A549 (cell line): ENCODE results near the gene CBLC. TPM values are rescaled to one million over a fixed set of nuclear protein-coding genes. Genes with fewer than 3 reads are reported as not detected.

Source experiments
- ATAC-seq, 2 experiments: fragments of 200-7000 bp in 1 of 2; fragments of >200 bp in 1 of 2; cut with Nextera tagmentation in 1 of 2; cut with Tn5 transposase in 1 of 2; 3 replicates each; pipeline versions ENCODE4 v1.8.0 to v1.9.1; 2018 to 2020; ENCODE audit warnings: mild to moderate bottlenecking in 1 of 2, moderate library complexity in 1 of 2
- CTCF ChIA-PET: fragments of 300-600 bp; sonication (Branson Sonifier 250); formaldehyde crosslinking; extraction: SDS; loops from one replicate; lab custom pipeline; 2021; ENCODE audit warnings: antibody characterized with exemption, inconsistent platforms; lab: Yijun Ruan, JAX
- POLR2A ChIA-PET: fragments of 350-600 bp; formaldehyde crosslinking; extraction: SDS; loops from one replicate; lab custom pipeline; 2021; ENCODE audit warnings: antibody characterized with exemption, inconsistent platforms; lab: Yijun Ruan, JAX
- DNase-seq, 2 experiments: peaks; one replicate each; pipeline versions ENCODE4 v3.0.0 to v3.0.0-alpha.2; 2011 to 2016; ENCODE audit warnings: low read depth in 1 of 2, low spot score in 1 of 2
- FAIRE-seq: peaks from 2 replicates; lab custom pipeline; 2011; peaks lifted over from hg19 to GRCh38; lab: Jason Lieb, UNC
- H3K27ac ChIP-seq, 2 experiments: fragments of >200 bp; sonication (Bioruptor Twin); formaldehyde crosslinking; 3 replicates each; pipeline ENCODE4 v1.5.1; 2016 to 2017
- H3K4me1 ChIP-seq: fragments of >200 bp; sonication (Bioruptor Twin); formaldehyde crosslinking; 3 replicates; pipeline ENCODE4 v1.6.1; 2016
- H3K4me2 ChIP-seq: fragments of >200 bp; sonication (Bioruptor Twin); formaldehyde crosslinking; 3 replicates; pipeline ENCODE4 v1.6.1; 2016
- H3K4me3 ChIP-seq: fragments of >200 bp; sonication (Bioruptor Twin); formaldehyde crosslinking; 3 replicates; pipeline ENCODE4 v1.5.1; 2016
- H3K9me3 ChIP-seq: fragments of >200 bp; sonication (Bioruptor Twin); formaldehyde crosslinking; 3 replicates; pipeline ENCODE4 v1.6.1; 2016
- BCL3 ChIP-seq: fragments of >200 bp; sonication (Bioruptor Twin); formaldehyde crosslinking; IDR thresholded peaks from 3 replicates; pipeline ENCODE4 v1.6.1; 2016
- CHD2 ChIP-seq: fragments of 150-350 bp; IDR thresholded peaks from 2 replicates; pipeline ENCODE4 v1.6.1; 2014; ENCODE audit warnings: low read length; ENCODE audit not compliant: partially characterized antibody
- E2F6 ChIP-seq: IDR thresholded peaks from 2 replicates; pipeline ENCODE4 v1.6.1; 2012; ENCODE audit warnings: low read depth, borderline replicate concordance
- EHMT2 ChIP-seq: fragments of 200-600 bp; sonication (generic); IDR thresholded peaks from 2 replicates; pipeline ENCODE4 v1.6.1; 2016; ENCODE audit warnings: antibody characterized with exemption, low read depth, mild to moderate bottlenecking, moderate library complexity
- ESRRA ChIP-seq: fragments of 150-350 bp; IDR thresholded peaks from 2 replicates; pipeline ENCODE4 v1.6.1; 2014; ENCODE audit warnings: mild to moderate bottlenecking, low read length, borderline replicate concordance
- FOSL2 ChIP-seq, 2 experiments: fragments of 450-650 bp in 1 of 2; fragments of >200 bp in 1 of 2; sonication (Bioruptor Twin) in 1 of 2; formaldehyde crosslinking; IDR thresholded peaks; 2 replicates each; pipeline versions ENCODE4 v1.5.0 to v1.6.1; 2016 to 2020; ENCODE audit warnings: mild to moderate bottlenecking in 1 of 2, moderate library complexity in 1 of 2
- FOXS1 ChIP-seq: fragments of 250-450 bp; sonication (Bioruptor Pico); IDR thresholded peaks from 2 replicates; pipeline ENCODE4 v1.5.0; 2020; ENCODE audit warnings: mild to moderate bottlenecking, moderate library complexity
- HES2 ChIP-seq: fragments of >200 bp; sonication (Bioruptor Twin); formaldehyde crosslinking; IDR thresholded peaks from 2 replicates; pipeline ENCODE4 v1.6.1; 2016
- HMGXB4 ChIP-seq: fragments of 250-450 bp; sonication (Bioruptor Pico); IDR thresholded peaks from 2 replicates; pipeline ENCODE4 v1.5.0; 2021; ENCODE audit warnings: mild to moderate bottlenecking, moderate library complexity, borderline replicate concordance
- KDM1A ChIP-seq: fragments of 200-600 bp; sonication (generic); IDR thresholded peaks from 2 replicates; pipeline ENCODE4 v1.6.1; 2016; ENCODE audit warnings: low read depth, mild to moderate bottlenecking
- NPAS2 ChIP-seq: fragments of 250-450 bp; sonication (Bioruptor Pico); IDR thresholded peaks from 2 replicates; pipeline ENCODE4 v1.8.0; 2022; ENCODE audit warnings: mild to moderate bottlenecking, moderate library complexity, borderline replicate concordance
- NR3C1 ChIP-seq: fragments of >200 bp; sonication (Bioruptor Twin); formaldehyde crosslinking; IDR thresholded peaks from 3 replicates; pipeline ENCODE4 v1.6.1; 2017
- PHF8 ChIP-seq: fragments of 200-600 bp; sonication (generic); IDR thresholded peaks from 2 replicates; pipeline ENCODE4 v1.6.1; 2016; ENCODE audit warnings: low read depth, mild to moderate bottlenecking, antibody characterized with exemption, moderate library complexity, borderline replicate concordance
- POLR2A ChIP-seq: IDR thresholded peaks from 2 replicates; pipeline ENCODE4 v1.6.1; 2012; ENCODE audit warnings: mild to moderate bottlenecking, low read length
- POLR2AphosphoS2 ChIP-seq: conservative IDR thresholded peaks from 2 replicates; pipeline ENCODE4 v1.6.1; 2012; ENCODE audit warnings: low read length, improper control_type of control experiment, inconsistent platforms
- REST ChIP-seq: fragments of 200-600 bp; sonication (generic); IDR thresholded peaks from 2 replicates; pipeline ENCODE4 v1.6.1; 2016; ENCODE audit warnings: antibody characterized with exemption, mild to moderate bottlenecking, moderate library complexity
- SREBF2 ChIP-seq: fragments of 450-650 bp; IDR thresholded peaks from 2 replicates; pipeline ENCODE4 v1.6.1; 2014; ENCODE audit warnings: mild to moderate bottlenecking, moderate library complexity
- WGBS: methylation state at CpG from one replicate; pipeline ENCODE4 v1.1.6; 2017; ENCODE audit errors: missing lambda C conversion rate; 5-methylcytosine and 5-hydroxymethylcytosine counted together
- polyA plus RNA-seq, 4 experiments: library from polyadenylated mRNA; depleted of rRNA in 3 of 4; stranded (reverse); fragments of >200 nt; fragmentation: RNase III in 1 of 4; extraction: RNeasy Plus Mini Kit Qiagen cat#74134 plus additional on column Dnase treatment in 1 of 4; gene quantifications; 2 replicates in 3 of 4; 3 replicates in 1 of 4; pipeline ENCODE4 v1.2.3, GENCODE V29; 2011 to 2017

The CBLC gene
- polyA plus RNA-seq, 2 of the 4 experiments (the other 2 are of a cell fraction) = not detected

GRCh38 chr19:44813070-44813840 is 35.6 kb downstream of the CBLC start:
- FAIRE-seq = no peak
- Histone ChIP-seq H3K4me3 (no peak overlapping the region), H3K27ac (no peak overlapping the region), H3K4me1 (peaks cover 21% of the 10 kb centered on the region), H3K4me2 (no peak overlapping the region), H3K9me3 (no peaks in the 10 kb centered on the region)
- ATAC-seq = no peak
- CTCF ChIA-PET = interaction anchor here (0.6 to 7.5 kb wide), 9 partner anchors 14 to 237 kb away, joined by 3 to 77 read pairs (median 3); no protein-coding TSS in a partner anchor
- 87% methylated on average over 38 of the region's 38 CpGs for WGBS
- TF ChIP-seq REST (no peak), HES2 (no peak), PHF8 (no peak)
- DNase-seq = no peak
- POLR2A ChIA-PET = interaction anchor here (0.6 kb wide), 1 partner anchor 188 kb away, joined by 4 read pairs; no protein-coding TSS in a partner anchor

GRCh38 chr19:44813841-44814470 is 36.3 kb downstream of the CBLC start:
- TF ChIP-seq POLR2AphosphoS2 (no peak), NR3C1 (no peak), ESRRA (no peak), BCL3 (no peak), HMGXB4 (CRISPR knock-in tag) (no peak), KDM1A (no peak), POLR2A (no peak), FOSL2 (IDR thresholded peaks at IDR 0.05) (no peak), FOSL2 (CRISPR knock-in tag; IDR thresholded peaks at IDR 0.05) (no peak), E2F6 (no peak), PHF8 (no peak), SREBF2 (no peak), NPAS2 (no peak), CHD2 (no peak), EHMT2 (no peak), FOXS1 (CRISPR knock-in tag) (no peak)
- Histone ChIP-seq H3K4me2 (no peak overlapping the region), H3K9me3 (no peaks in the 10 kb centered on the region), H3K4me1 (peaks cover 17% of the 10 kb centered on the region), H3K27ac (no peak overlapping the region), H3K4me3 (no peak overlapping the region)
- no peak for ATAC-seq
- WGBS = 90% methylated on average over 16 of the region's 16 CpGs
- no peak for FAIRE-seq
- DNase-seq = no peak
- ChIA-PET CTCF (interaction anchor here (0.6 to 1.3 kb wide), 2 partner anchors 125 to 159 kb away, joined by 3 read pairs; no protein-coding TSS in a partner anchor), POLR2A (no interaction called here)
